Tibial nerve (tissue), 3 donors: Measurements from ENCODE around the gene CTTNBP2NL.

Experiments used
- CTCF ChIP-seq, 5 experiments: fragments of 200-600 bp in 3 of 5; fragments of 450-650 bp in 2 of 5; sonication (generic) in 3 of 5; IDR thresholded peaks; one replicate each; pipeline ENCODE4 v1.5.1; 2016 to 2019; ENCODE audit warnings: antibody characterized with exemption in 5 of 5, mild to moderate bottlenecking in 3 of 5, moderate library complexity in 2 of 5
- POLR2A ChIP-seq, 2 donors: fragments of 450-650 bp; IDR thresholded peaks; one replicate each; pipeline ENCODE4 v1.6.1; 2017; ENCODE audit warnings: antibody characterized with exemption in 2 of 2, mild to moderate bottlenecking in 2 of 2, moderate library complexity in 2 of 2

- TF ChIP-seq CTCF (IDR thresholded peaks at IDR 0.05) = no peak
- TF ChIP-seq POLR2A (IDR thresholded peaks at IDR 0.05) = no peak
These were observed 20.3 kb upstream of the CTTNBP2NL start for GRCh38 chr1:112375701-112376100.
